ENCODE data around the gene RTN1. TPM values are rescaled to one million over a fixed set of nuclear protein-coding genes. Genes with fewer than 3 reads are reported as not detected.

RTN1 gene
- total and polyA plus RNA-seq, 2 donors (not counting 1 experiment from before 2014, with no cell fraction given) = 0.34 TPM; not detected in 1

DNA sequence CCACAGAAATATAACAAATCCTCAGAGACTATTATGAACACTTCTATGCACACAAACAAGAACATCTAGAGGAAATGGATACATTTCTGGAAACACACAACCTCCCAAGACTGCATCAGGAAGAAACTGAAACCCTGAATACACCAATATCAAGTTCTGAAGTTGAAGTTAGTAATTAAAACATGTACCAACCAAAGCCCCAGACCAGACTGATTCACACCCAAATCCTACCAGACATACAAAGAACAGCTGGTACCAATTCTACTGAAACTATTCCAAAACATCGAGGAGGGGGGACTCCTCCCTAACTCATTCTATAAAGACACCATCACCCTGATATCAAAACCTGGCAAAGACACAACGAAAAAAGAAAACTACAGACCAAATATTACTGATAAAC is 179.3 kb downstream of the RTN1 start:
- Histone ChIP-seq H3K4me1 (ENCODE audit: control insufficient read depth in 2 of 2, insufficient read depth in 2 of 2, low read length in 2 of 2) (no peaks in the 10 kb centered on the region), H3K4me3 (ENCODE audit: control extremely low read depth in 1 of 5, extremely low read depth in 1 of 5, insufficient read depth in 1 of 5, low read depth in 2 of 5, low read length in 4 of 5) (no peak overlapping the region), H3K36me3 (replicated peaks in 1 of 2; ENCODE audit: control extremely low read depth in 1 of 2, control insufficient read depth in 1 of 2, extremely low read depth in 1 of 2, insufficient read depth in 2 of 2, low read length in 1 of 2) (no peaks in the 10 kb centered on the region), H3K79me2 (ENCODE audit: control insufficient read depth, insufficient read depth, low read length) (no peaks in the 10 kb centered on the region), H3K4me2 (replicated peaks; ENCODE audit: low read depth, low read length, poor library complexity, severe bottlenecking) (no peak overlapping the region), H3K9ac (ENCODE audit: low read length) (no peak overlapping the region), H3K9me3 (ENCODE audit: control extremely low read depth in 1 of 3, control insufficient read depth in 2 of 3, insufficient read depth in 1 of 3, low read length in 2 of 3) (peaks cover 0 to 10% (median 1%) of the 10 kb centered on the region in 3 donors), H3K27ac (ENCODE audit: low read length in 2 of 2) (no peak overlapping the region), H3K27me3 (replicated peaks in 1 of 4; ENCODE audit: control extremely low read depth in 1 of 4, control insufficient read depth in 3 of 4, insufficient read depth in 4 of 4, low read length in 3 of 4) (no peaks in the 10 kb centered on the region), H2AFZ (ENCODE audit: insufficient read depth, low read depth, low read length, poor library complexity, severe bottlenecking) (no peak overlapping the region), H4K20me1 (ENCODE audit: control insufficient read depth, insufficient read depth, low read length, poor library complexity, severe bottlenecking) (no peaks in the 10 kb centered on the region)
- Mint-ChIP-seq H3K9me3 (ENCODE audit: insufficient read depth) (peaks cover 2% of the 10 kb centered on the region), H3K27ac (no peak overlapping the region), H3K4me1 (no peaks in the 10 kb centered on the region), H3K4me3 (no peak overlapping the region), H3K27me3 (peaks cover 11% of the 10 kb centered on the region)
- POLR2A ChIA-PET = no interaction called here
- WGBS (ENCODE audit: insufficient coverage) = 81% methylated on average over 2 of the region's 2 CpGs
- TF ChIP-seq, protein P1, sequence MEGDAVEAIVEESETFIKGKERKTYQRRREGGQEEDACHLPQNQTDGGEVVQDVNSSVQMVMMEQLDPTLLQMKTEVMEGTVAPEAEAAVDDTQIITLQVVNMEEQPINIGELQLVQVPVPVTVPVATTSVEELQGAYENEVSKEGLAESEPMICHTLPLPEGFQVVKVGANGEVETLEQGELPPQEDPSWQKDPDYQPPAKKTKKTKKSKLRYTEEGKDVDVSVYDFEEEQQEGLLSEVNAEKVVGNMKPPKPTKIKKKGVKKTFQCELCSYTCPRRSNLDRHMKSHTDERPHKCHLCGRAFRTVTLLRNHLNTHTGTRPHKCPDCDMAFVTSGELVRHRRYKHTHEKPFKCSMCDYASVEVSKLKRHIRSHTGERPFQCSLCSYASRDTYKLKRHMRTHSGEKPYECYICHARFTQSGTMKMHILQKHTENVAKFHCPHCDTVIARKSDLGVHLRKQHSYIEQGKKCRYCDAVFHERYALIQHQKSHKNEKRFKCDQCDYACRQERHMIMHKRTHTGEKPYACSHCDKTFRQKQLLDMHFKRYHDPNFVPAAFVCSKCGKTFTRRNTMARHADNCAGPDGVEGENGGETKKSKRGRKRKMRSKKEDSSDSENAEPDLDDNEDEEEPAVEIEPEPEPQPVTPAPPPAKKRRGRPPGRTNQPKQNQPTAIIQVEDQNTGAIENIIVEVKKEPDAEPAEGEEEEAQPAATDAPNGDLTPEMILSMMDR (IDR thresholded peaks at IDR 0.05) = no peak
- TF ChIP-seq EZH2 (IDR thresholded peaks at IDR 0.05; ENCODE audit: borderline replicate concordance, insufficient read depth, low read depth, low read length, poor library complexity, severe bottlenecking) = no peak
- DNase-seq = no peak
- no peak for ATAC-seq (ENCODE audit: low read depth)
- CTCF ChIA-PET = no interaction called here
- intact Hi-C loops (cut with micrococcal nuclease) = no loop called here

- H3K27me3 Mint-ChIP-seq = peaks cover 11% of the 10 kb centered on the region
- ChIA-PET POLR2A (no interaction called here), CTCF (no interaction called here)
- no peaks in the 10 kb centered on the region for H4K20me1 ChIP-seq (ENCODE audit: control insufficient read depth, insufficient read depth, low read length, poor library complexity, severe bottlenecking)
- H3K27ac Mint-ChIP-seq = no peak overlapping the region
- peaks cover 2% of the 10 kb centered on the region for H3K9me3 Mint-ChIP-seq (ENCODE audit: insufficient read depth)
- no peak for DNase-seq
- H3K9me3 ChIP-seq (ENCODE audit: control extremely low read depth in 1 of 3, control insufficient read depth in 2 of 3, insufficient read depth in 1 of 3, low read length in 2 of 3) = peaks cover 0 to 10% (median 1%) of the 10 kb centered on the region in 3 donors
- no peaks in the 10 kb centered on the region for H3K27me3 ChIP-seq (replicated peaks in 1 of 4; ENCODE audit: control extremely low read depth in 1 of 4, control insufficient read depth in 3 of 4, insufficient read depth in 4 of 4, low read length in 3 of 4)
- H3K4me1 Mint-ChIP-seq = no peaks in the 10 kb centered on the region
- 64% methylated on average over 1 of the region's 1 CpG for WGBS (ENCODE audit: insufficient coverage)
- TF ChIP-seq, protein P1 (IDR thresholded peaks at IDR 0.05) = no peak
- TF ChIP-seq EZH2 (IDR thresholded peaks at IDR 0.05; ENCODE audit: borderline replicate concordance, insufficient read depth, low read depth, low read length, poor library complexity, severe bottlenecking) = no peak
- H3K36me3 ChIP-seq (replicated peaks in 1 of 2; ENCODE audit: control extremely low read depth in 1 of 2, control insufficient read depth in 1 of 2, extremely low read depth in 1 of 2, insufficient read depth in 2 of 2, low read length in 1 of 2) = no peaks in the 10 kb centered on the region
- H3K9ac ChIP-seq (ENCODE audit: low read length) = no peak overlapping the region
- no peaks in the 10 kb centered on the region for H3K4me1 ChIP-seq (ENCODE audit: control insufficient read depth in 2 of 2, insufficient read depth in 2 of 2, low read length in 2 of 2)
- H3K4me2 ChIP-seq (replicated peaks; ENCODE audit: low read depth, low read length, poor library complexity, severe bottlenecking) = no peak overlapping the region
- H3K4me3 Mint-ChIP-seq = no peak overlapping the region
- intact Hi-C loops (cut with micrococcal nuclease) = no loop called here
- no peak overlapping the region for H2AFZ ChIP-seq (ENCODE audit: insufficient read depth, low read depth, low read length, poor library complexity, severe bottlenecking)
- H3K79me2 ChIP-seq (ENCODE audit: control insufficient read depth, insufficient read depth, low read length) = no peaks in the 10 kb centered on the region
- no peak for ATAC-seq (ENCODE audit: low read depth)
- H3K27ac ChIP-seq (ENCODE audit: low read length in 2 of 2) = no peak overlapping the region
- no peak overlapping the region for H3K4me3 ChIP-seq (ENCODE audit: control extremely low read depth in 1 of 5, extremely low read depth in 1 of 5, insufficient read depth in 1 of 5, low read depth in 2 of 5, low read length in 4 of 5)
These were observed 180.2 kb downstream of the RTN1 start for GRCh38 chr14:59690426-59690825.
